PC-3 (cell line): ENCODE results near the gene TMIE. TPM values are rescaled to one million over a fixed set of nuclear protein-coding genes. Genes with fewer than 3 reads are reported as not detected.

Source experiments
- ATAC-seq: fragments of 200-7000 bp; cut with Tn5 transposase; 2 replicates; pipeline ENCODE4 v1.9.1; 2020; ENCODE audit warnings: mild to moderate bottlenecking, moderate library complexity
- BruUV-seq: library from RNA; stranded (reverse); fragments of 400-500 nt; replicated peaks from 2 replicates; lab custom pipeline; 2021; lab: Mats Ljungman, UMichigan
- CTCF ChIA-PET: fragments of 300-600 bp; sonication (Branson Sonifier 250); formaldehyde crosslinking; loops from one replicate; lab custom pipeline; 2022; ENCODE audit warnings: antibody characterized with exemption; lab: Charles Lee
- POLR2A ChIA-PET: fragments of 300-600 bp; sonication (Branson Sonifier 250); formaldehyde crosslinking; loops from one replicate; lab custom pipeline; 2022; ENCODE audit warnings: antibody characterized with exemption; ENCODE audit not compliant: unreplicated experiment; lab: Charles Lee
- DNase-seq: peaks from one replicate; pipeline ENCODE4 v3.0.0-alpha.2; 2015
- H2AFZ ChIP-seq: fragments of 300-600 bp; sonication (generic); 2 replicates; pipeline ENCODE4 v1.6.0; 2016; ENCODE audit warnings: antibody characterized with exemption, low read length
- H3F3A ChIP-seq: fragments of 300-600 bp; sonication (generic); one replicate; pipeline ENCODE4 v1.6.0; 2017; ENCODE audit warnings: antibody characterized with exemption, low read length, control low read depth, mild to moderate bottlenecking; ENCODE audit not compliant: unreplicated experiment
- H3K27ac ChIP-seq: fragments of 300-600 bp; sonication (generic); 2 replicates; pipeline ENCODE4 v1.5.1; 2016; ENCODE audit warnings: mild to moderate bottlenecking, low read length
- H3K27me3 ChIP-seq: fragments of 300-600 bp; sonication (generic); 2 replicates; pipeline ENCODE4 v1.6.1; 2016; ENCODE audit warnings: low read length, mixed read lengths
- H3K36me3 ChIP-seq: fragments of 300-600 bp; sonication (generic); 2 replicates; pipeline ENCODE4 v1.6.1; 2016; ENCODE audit warnings: low read depth, mixed run types, low read length, mixed read lengths
- H3K4me1 ChIP-seq: fragments of 300-600 bp; sonication (generic); 2 replicates; pipeline ENCODE4 v1.5.1; 2016; ENCODE audit warnings: low read length; ENCODE audit not compliant: insufficient read depth
- H3K4me2 ChIP-seq: fragments of 300-600 bp; sonication (generic); 2 replicates; pipeline ENCODE4 v1.6.0; 2016; ENCODE audit warnings: low read length
- H3K4me3 ChIP-seq: fragments of 300-600 bp; sonication (generic); 2 replicates; pipeline ENCODE4 v1.5.1; 2016; ENCODE audit warnings: mild to moderate bottlenecking, low read length, mixed read lengths
- H3K79me2 ChIP-seq: fragments of 300-600 bp; sonication (generic); 2 replicates; pipeline ENCODE4 v1.6.1; 2017; ENCODE audit warnings: low read length, mixed read lengths
- H3K9ac ChIP-seq: fragments of 300-600 bp; sonication (generic); 2 replicates; pipeline ENCODE4 v1.6.0; 2016; ENCODE audit warnings: mild to moderate bottlenecking, low read length
- H3K9me2 ChIP-seq: fragments of 300-600 bp; sonication (generic); replicated peaks from 2 replicates; pipeline ENCODE4 v1.6.1; 2016; ENCODE audit warnings: mixed run types, low read length, mixed read lengths
- H3K9me3 ChIP-seq: fragments of 300-600 bp; sonication (generic); 2 replicates; pipeline ENCODE4 v1.6.1; 2016; ENCODE audit warnings: low read length, mixed read lengths
- H4K20me1 ChIP-seq: fragments of 300-600 bp; sonication (generic); 2 replicates; pipeline ENCODE4 v1.6.1; 2016; ENCODE audit warnings: low read length, mixed read lengths
- CTCF ChIP-seq: fragments of 300-600 bp; sonication (generic); conservative IDR thresholded peaks from 2 replicates; pipeline ENCODE4 v1.5.1; 2017; ENCODE audit warnings: antibody characterized with exemption, low read depth, mild to moderate bottlenecking, low read length
- EZH2 ChIP-seq: fragments of 300-600 bp; sonication (generic); IDR thresholded peaks from one replicate; pipeline ENCODE4 v1.6.1; 2017; ENCODE audit warnings: antibody characterized with exemption, mild to moderate bottlenecking, low read length; ENCODE audit not compliant: unreplicated experiment
- EZH2phosphoT487 ChIP-seq: fragments of 300-600 bp; sonication (generic); IDR thresholded peaks from 2 replicates; pipeline ENCODE4 v1.6.1; 2018; ENCODE audit warnings: mild to moderate bottlenecking, antibody characterized with exemption, low read length, borderline replicate concordance
- intact Hi-C: fragments of 100-400 bp; cut with micrococcal nuclease; formaldehyde crosslinking; loops from 2 replicates; pipeline ENCODE4 v1.9.0; 2023
- total RNA-seq: library from RNA; depleted of rRNA; stranded (reverse); fragments of >200 nt; gene quantifications from 2 replicates; pipeline ENCODE4 v1.2.3, GENCODE V29; 2014

TMIE gene
- total RNA-seq, 1 experiment from 2014 or later: 0.66 TPM

GRCh38 chr3:46730819-46731218 is 29.6 kb downstream of the TMIE start:
- intact Hi-C loops: no loop called here
- Histone ChIP-seq H3K27me3 (peaks cover 33% of the 10 kb centered on the region), H3K4me2 (no peak overlapping the region), H3K79me2 (no peaks in the 10 kb centered on the region), H2AFZ (no peak overlapping the region), H3K9ac (no peak overlapping the region), H4K20me1 (no peaks in the 10 kb centered on the region), H3K36me3 (no peaks in the 10 kb centered on the region), H3K9me2 (no peaks in the 10 kb centered on the region), H3K4me1 (no peaks in the 10 kb centered on the region), H3K9me3 (no peaks in the 10 kb centered on the region), H3F3A (no peaks in the 10 kb centered on the region), H3K27ac (no peak overlapping the region), H3K4me3 (no peak overlapping the region)
- TF ChIP-seq EZH2: no peak
- TF ChIP-seq CTCF: no peak
- no peak for TF ChIP-seq EZH2phosphoT487
- ChIA-PET CTCF (no interaction called here), POLR2A (no interaction called here)
- DNase-seq (no peak), ATAC-seq (no peak)
- no TSS peak for BruUV-seq

- no peaks in the 10 kb centered on the region for H4K20me1 ChIP-seq
- no peak for TF ChIP-seq EZH2
- no peak for TF ChIP-seq EZH2phosphoT487
- TF ChIP-seq CTCF: no peak
- no peak overlapping the region for H3K9ac ChIP-seq
- no peak for DNase-seq
- no peaks in the 10 kb centered on the region for H3K79me2 ChIP-seq
- no peaks in the 10 kb centered on the region for H3K4me1 ChIP-seq
- POLR2A ChIA-PET: no interaction called here
- CTCF ChIA-PET: no interaction called here
- H3F3A ChIP-seq: no peaks in the 10 kb centered on the region
- no peak overlapping the region for H3K4me2 ChIP-seq
- H3K36me3 ChIP-seq: no peaks in the 10 kb centered on the region
- H2AFZ ChIP-seq: no peak overlapping the region
- H3K4me3 ChIP-seq: no peak overlapping the region
- intact Hi-C loops: no loop called here
- no peaks in the 10 kb centered on the region for H3K9me2 ChIP-seq
- H3K27me3 ChIP-seq: peaks cover 33% of the 10 kb centered on the region
- no peaks in the 10 kb centered on the region for H3K9me3 ChIP-seq
- ATAC-seq: no peak
- H3K27ac ChIP-seq: no peak overlapping the region
- no TSS peak for BruUV-seq
Measured at GRCh38 chr3:46731795-46732194, 30.6 kb downstream of the TMIE start.

- peak; percentile 14 for DNase-seq
- Histone ChIP-seq H3K27me3 (peaks cover 36% of the 10 kb centered on the region), H3K9ac (no peak overlapping the region), H3K79me2 (no peaks in the 10 kb centered on the region), H4K20me1 (no peaks in the 10 kb centered on the region), H3K4me1 (no peaks in the 10 kb centered on the region), H3K9me2 (no peaks in the 10 kb centered on the region), H3F3A (no peaks in the 10 kb centered on the region), H3K36me3 (no peaks in the 10 kb centered on the region), H2AFZ (no peak overlapping the region), H3K27ac (no peak overlapping the region), H3K4me2 (no peak overlapping the region), H3K4me3 (no peak overlapping the region), H3K9me3 (no peaks in the 10 kb centered on the region)
- no TSS peak for BruUV-seq
- ChIA-PET CTCF (no interaction called here), POLR2A (no interaction called here)
- intact Hi-C loops: no loop called here
- no peak; the same call in 1 of the 2 replicates for ATAC-seq
- TF ChIP-seq CTCF: no peak
- no peak for TF ChIP-seq EZH2
- no peak for TF ChIP-seq EZH2phosphoT487
Measured at GRCh38 chr3:46733026-46733800, 32.0 kb downstream of the TMIE start.
